DND-41 (cell line): ENCODE measurements around the gene FGF14.

Source experiments
- ATAC-seq: fragments of 200-7000 bp; cut with Tn5 transposase; 3 replicates; pipeline ENCODE4 v1.9.1; 2021; ENCODE audit warnings: low read depth; ENCODE audit not compliant: insufficient read depth
- DNase-seq: peaks from one replicate; pipeline ENCODE4 v3.0.0-alpha.2; 2020
- H2AFZ ChIP-seq: 2 replicates; pipeline ENCODE4 v1.6.0; 2012; ENCODE audit warnings: low read depth, low read length
- H3K27ac ChIP-seq: 2 replicates; pipeline ENCODE4 v1.5.1; 2012; ENCODE audit warnings: low read length, inconsistent platforms
- H3K27me3 ChIP-seq: fragments of 200-600 bp; sonication (generic); 2 replicates; pipeline ENCODE4 v1.6.0; 2012; ENCODE audit warnings: low read length, mild to moderate bottlenecking, inconsistent platforms; ENCODE audit not compliant: insufficient read depth, poor library complexity
- H3K36me3 ChIP-seq: 2 replicates; pipeline ENCODE4 v1.5.1; 2012; ENCODE audit warnings: low read length, inconsistent platforms; ENCODE audit not compliant: insufficient read depth
- H3K4me1 ChIP-seq: 2 replicates; pipeline ENCODE4 v1.5.1; 2012; ENCODE audit warnings: mild to moderate bottlenecking, low read length; ENCODE audit not compliant: insufficient read depth
- H3K4me2 ChIP-seq: 2 replicates; pipeline ENCODE4 v1.6.0; 2012; ENCODE audit warnings: mild to moderate bottlenecking, moderate library complexity, low read length, inconsistent platforms; ENCODE audit not compliant: insufficient read depth
- H3K4me3 ChIP-seq, 2 experiments: fragments of 200-600 bp in 1 of 2; shearing (Covaris generic) in 1 of 2; 2 replicates each; pipeline ENCODE4 v1.5.1; 2012 to 2016; ENCODE audit warnings: inconsistent platforms in 2 of 2, low read length in 2 of 2, mild to moderate bottlenecking in 2 of 2, low read depth in 1 of 2, moderate library complexity in 1 of 2
- H3K79me2 ChIP-seq: 2 replicates; pipeline ENCODE4 v1.6.0; 2012; ENCODE audit warnings: low read length, inconsistent platforms; ENCODE audit not compliant: insufficient read depth
- H3K9ac ChIP-seq: 2 replicates; pipeline ENCODE4 v1.6.0; 2012; ENCODE audit warnings: low read depth, mild to moderate bottlenecking, inconsistent platforms, low read length, moderate library complexity
- H3K9me3 ChIP-seq: 2 replicates; pipeline ENCODE4 v1.5.1; 2012; ENCODE audit warnings: low read length, moderate library complexity, mild to moderate bottlenecking, inconsistent platforms; ENCODE audit not compliant: insufficient read depth, severe bottlenecking
- H4K20me1 ChIP-seq: 2 replicates; pipeline ENCODE4 v1.6.0; 2012; ENCODE audit warnings: low read length; ENCODE audit not compliant: insufficient read depth
- EZH2 ChIP-seq: IDR thresholded peaks from 3 replicates; pipeline ENCODE4 v1.6.1; 2012; ENCODE audit warnings: borderline replicate concordance, low read depth, mild to moderate bottlenecking, moderate library complexity, low read length, inconsistent platforms; ENCODE audit not compliant: severe bottlenecking
- TF ChIP-seq, protein P1 (sequence below): IDR thresholded peaks from 2 replicates; pipeline ENCODE4 v1.5.1; 2012; ENCODE audit warnings: borderline replicate concordance, low read length, moderate library complexity, mild to moderate bottlenecking; ENCODE audit not compliant: poor library complexity, severe bottlenecking; ENCODE audit errors: extremely low read depth

Gene FGF14

DNA sequence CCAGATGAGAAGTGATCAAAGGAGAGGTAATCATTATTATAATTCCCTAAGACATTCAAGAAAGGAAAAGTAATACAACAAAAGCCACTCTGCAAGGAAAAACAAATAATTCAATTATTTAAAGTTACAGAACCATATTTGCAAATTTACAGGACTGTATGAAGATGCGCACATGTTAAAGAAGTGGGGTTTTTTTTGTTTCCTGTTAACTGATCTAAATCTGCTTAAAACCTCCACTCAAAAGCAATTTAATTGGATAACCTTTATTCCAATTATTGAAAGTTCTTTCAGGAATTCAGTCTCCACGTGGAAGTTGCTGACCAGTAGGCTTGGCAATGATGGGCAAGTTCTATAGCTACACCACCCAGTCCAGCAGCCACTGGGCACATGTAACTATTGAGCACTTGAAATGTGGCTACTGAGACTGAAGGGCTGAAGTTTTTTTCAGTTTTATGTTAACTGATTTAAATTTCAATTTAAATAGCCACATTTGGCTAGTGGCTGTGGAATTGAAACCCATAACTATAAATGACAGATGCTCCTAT lies 232.3 kb downstream of the FGF14 start:
- Histone ChIP-seq H3K4me2 (no peak overlapping the region), H3K9me3 (no peaks in the 10 kb centered on the region), H3K36me3 (no peaks in the 10 kb centered on the region), H4K20me1 (no peaks in the 10 kb centered on the region), H3K27me3 (no peaks in the 10 kb centered on the region), H3K9ac (no peak overlapping the region), H2AFZ (no peak overlapping the region), H3K27ac (no peak overlapping the region), H3K4me3 (no peak overlapping the region), H3K4me1 (no peaks in the 10 kb centered on the region), H3K79me2 (no peaks in the 10 kb centered on the region)
- TF ChIP-seq EZH2: no peak
- TF ChIP-seq, protein P1, sequence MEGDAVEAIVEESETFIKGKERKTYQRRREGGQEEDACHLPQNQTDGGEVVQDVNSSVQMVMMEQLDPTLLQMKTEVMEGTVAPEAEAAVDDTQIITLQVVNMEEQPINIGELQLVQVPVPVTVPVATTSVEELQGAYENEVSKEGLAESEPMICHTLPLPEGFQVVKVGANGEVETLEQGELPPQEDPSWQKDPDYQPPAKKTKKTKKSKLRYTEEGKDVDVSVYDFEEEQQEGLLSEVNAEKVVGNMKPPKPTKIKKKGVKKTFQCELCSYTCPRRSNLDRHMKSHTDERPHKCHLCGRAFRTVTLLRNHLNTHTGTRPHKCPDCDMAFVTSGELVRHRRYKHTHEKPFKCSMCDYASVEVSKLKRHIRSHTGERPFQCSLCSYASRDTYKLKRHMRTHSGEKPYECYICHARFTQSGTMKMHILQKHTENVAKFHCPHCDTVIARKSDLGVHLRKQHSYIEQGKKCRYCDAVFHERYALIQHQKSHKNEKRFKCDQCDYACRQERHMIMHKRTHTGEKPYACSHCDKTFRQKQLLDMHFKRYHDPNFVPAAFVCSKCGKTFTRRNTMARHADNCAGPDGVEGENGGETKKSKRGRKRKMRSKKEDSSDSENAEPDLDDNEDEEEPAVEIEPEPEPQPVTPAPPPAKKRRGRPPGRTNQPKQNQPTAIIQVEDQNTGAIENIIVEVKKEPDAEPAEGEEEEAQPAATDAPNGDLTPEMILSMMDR: no peak
- DNase-seq (no peak), ATAC-seq (no peak)

DNA sequence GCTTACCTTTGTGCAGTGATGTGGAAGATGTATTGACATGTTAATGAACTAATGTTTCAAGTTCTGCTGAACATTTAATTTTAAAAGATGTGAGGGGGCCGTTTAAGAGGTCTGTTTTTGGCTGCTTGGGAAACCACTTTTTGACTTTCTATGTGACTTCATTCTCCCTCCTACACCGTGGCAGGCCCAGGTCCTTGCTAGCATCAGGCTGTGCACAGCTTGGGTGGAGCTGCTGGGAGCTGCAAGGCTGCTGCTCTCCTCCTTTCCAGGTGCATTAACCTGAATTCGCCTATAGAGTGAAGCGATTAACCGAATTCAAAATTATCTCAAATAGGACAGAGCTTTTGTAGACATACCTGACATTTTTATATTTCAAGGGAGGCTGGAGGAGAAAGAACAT lies 249.1 kb downstream of the FGF14 start:
- Histone ChIP-seq H3K79me2 (no peaks in the 10 kb centered on the region), H3K9me3 (no peaks in the 10 kb centered on the region), H3K4me1 (no peaks in the 10 kb centered on the region), H3K27ac (no peak overlapping the region), H2AFZ (no peak overlapping the region), H3K27me3 (no peaks in the 10 kb centered on the region), H4K20me1 (no peaks in the 10 kb centered on the region), H3K36me3 (no peaks in the 10 kb centered on the region), H3K9ac (no peak overlapping the region), H3K4me3 (no peak overlapping the region), H3K4me2 (no peak overlapping the region)
- no peak for DNase-seq
- no peak for ATAC-seq
- TF ChIP-seq, protein P1: no peak
- TF ChIP-seq EZH2: no peak

DNA sequence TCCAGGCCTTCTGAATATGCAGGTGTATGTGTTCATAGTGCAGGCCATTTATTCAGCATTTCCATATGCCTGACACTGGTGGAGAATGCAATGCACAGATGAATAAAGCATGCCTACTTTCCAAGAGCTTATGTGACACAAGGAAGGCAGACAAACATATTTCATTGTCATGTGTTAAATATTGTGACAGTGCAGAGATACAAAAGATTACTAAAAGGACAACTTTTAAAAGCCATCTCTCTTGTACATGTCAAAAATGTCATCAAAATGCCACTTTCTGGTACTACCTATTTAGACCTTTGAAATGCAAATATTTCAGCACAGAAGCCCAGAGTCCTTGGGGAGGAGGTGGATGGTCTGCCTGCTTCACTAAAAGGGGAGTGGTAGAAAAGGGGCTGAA lies 254.5 kb downstream of the FGF14 start:
- Histone ChIP-seq H3K4me3 (no peak overlapping the region), H3K4me2 (no peak overlapping the region), H4K20me1 (no peaks in the 10 kb centered on the region), H3K9ac (no peak overlapping the region), H3K36me3 (no peaks in the 10 kb centered on the region), H2AFZ (no peak overlapping the region), H3K9me3 (no peaks in the 10 kb centered on the region), H3K4me1 (no peaks in the 10 kb centered on the region), H3K27ac (no peak overlapping the region), H3K27me3 (peaks cover 3% of the 10 kb centered on the region), H3K79me2 (no peaks in the 10 kb centered on the region)
- TF ChIP-seq, protein P1: no peak
- TF ChIP-seq EZH2: no peak
- ATAC-seq (no peak), DNase-seq (no peak)

DNA sequence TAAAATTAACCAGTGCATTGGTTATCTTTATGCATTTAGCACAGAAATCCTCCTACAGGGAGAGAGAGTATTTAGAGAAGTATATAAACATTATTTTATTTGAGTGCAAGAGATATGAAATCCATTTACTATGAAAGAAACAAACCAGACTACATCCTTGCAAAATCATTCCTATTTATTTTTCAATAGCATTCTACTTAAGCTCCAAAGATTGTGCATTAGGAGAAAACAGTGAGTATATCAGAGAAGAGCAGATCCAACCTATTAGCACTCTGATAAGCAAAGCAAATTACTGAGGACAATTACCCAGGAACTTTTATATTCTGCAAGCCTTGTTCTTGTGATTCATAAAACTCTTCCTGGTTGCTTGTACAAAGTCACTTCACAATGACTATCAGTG lies 256.1 kb downstream of the FGF14 start:
- ATAC-seq: no peak
- Histone ChIP-seq H2AFZ (no peak overlapping the region), H3K9me3 (no peaks in the 10 kb centered on the region), H3K36me3 (no peaks in the 10 kb centered on the region), H3K27ac (no peak overlapping the region), H3K9ac (no peak overlapping the region), H3K4me3 (no peak overlapping the region), H3K79me2 (no peaks in the 10 kb centered on the region), H4K20me1 (no peaks in the 10 kb centered on the region), H3K4me2 (no peak overlapping the region), H3K27me3 (peaks cover 3% of the 10 kb centered on the region), H3K4me1 (no peaks in the 10 kb centered on the region)
- TF ChIP-seq, protein P1: no peak
- no peak for TF ChIP-seq EZH2
- no peak for DNase-seq
